Prostate gland (tissue), 2 donors: ENCODE results near the gene CACNG5. TPM values are rescaled to one million over a fixed set of nuclear protein-coding genes. Genes with fewer than 3 reads are reported as not detected.

Experiments used
- DNase-seq: peaks from one replicate; pipeline ENCODE4 v3.0.0-alpha.2; 2019; ENCODE audit warnings: low spot score
- H3K27ac ChIP-seq, 2 donors: fragments of 200-600 bp; sonication (generic); 2 replicates each; pipeline ENCODE4 v1.5.1; 2017 to 2019
- H3K27me3 ChIP-seq: fragments of 200-600 bp; sonication (generic); replicated peaks from 2 replicates; pipeline ENCODE4 v1.5.1; 2019; ENCODE audit not compliant: insufficient read depth
- H3K36me3 ChIP-seq, 2 donors: fragments of 200-600 bp; sonication (generic); 1 replicate in 1 of 2; 2 replicates in 1 of 2; pipeline versions ENCODE4 v1.5.1 to v1.8.1; 2017 to 2019
- H3K4me1 ChIP-seq: fragments of 200-600 bp; sonication (generic); replicated peaks from 2 replicates; pipeline ENCODE4 v1.5.1; 2019
- H3K4me3 ChIP-seq, 2 donors: fragments of 200-600 bp; sonication (generic); 2 replicates each; pipeline ENCODE4 v1.5.1; 2017 to 2019
- H3K9me3 ChIP-seq: fragments of 200-600 bp; sonication (generic); 2 replicates; pipeline ENCODE4 v1.5.1; 2017
- POLR2A ChIP-seq: fragments of 450-650 bp; IDR thresholded peaks from one replicate; pipeline ENCODE4 v1.6.1; 2016; ENCODE audit warnings: antibody characterized with exemption, mild to moderate bottlenecking
- POLR2AphosphoS5 ChIP-seq: sonication (generic); formaldehyde crosslinking; IDR thresholded peaks from one replicate; pipeline ENCODE4 v1.6.1; 2017; ENCODE audit warnings: antibody characterized with exemption
- WGBS: methylation state at CpG from one replicate; pipeline ENCODE4 v1.1.5; 2018; 5-methylcytosine and 5-hydroxymethylcytosine counted together
- intact Hi-C: fragments of 100-400 bp; cut with DNase I; formaldehyde crosslinking; loops from one replicate; pipeline ENCODE4 v1.14.2; 2022
- total RNA-seq, 2 donors: library from RNA; depleted of rRNA; stranded (reverse); fragments of >200 nt; gene quantifications; one replicate each; pipeline ENCODE4 v1.1.0, GENCODE V29; 2016
- TF ChIP-seq, protein P1 (sequence below), 4 experiments: fragments of 200-600 bp in 2 of 4; fragments of 450-650 bp in 2 of 4; sonication (generic) in 2 of 4; IDR thresholded peaks; 1 replicate in 3 of 4; 2 replicates in 1 of 4; pipeline ENCODE4 v1.5.1; 2016 to 2019; ENCODE audit warnings: antibody characterized with exemption in 4 of 4, mild to moderate bottlenecking in 2 of 4, moderate library complexity in 2 of 4

CACNG5 gene
- total RNA-seq, 2 donors from 2014 or later, result not detected

GRCh38 chr17:66835476-66835875 lies 559 bp downstream of the CACNG5 start:
- intact Hi-C loops, result no loop called here
- H3K27me3 ChIP-seq, result peaks cover 8% of the 10 kb centered on the region
- WGBS, result 37% methylated on average over 14 of the region's 16 CpGs
- no peak overlapping the region for H3K27ac ChIP-seq
- no peak overlapping the region for H3K4me3 ChIP-seq
- DNase-seq, result no peak
- H3K36me3 ChIP-seq, result no peaks in the 10 kb centered on the region
- no peaks in the 10 kb centered on the region for H3K4me1 ChIP-seq
- TF ChIP-seq POLR2AphosphoS5, result no peak
- TF ChIP-seq, protein P1, sequence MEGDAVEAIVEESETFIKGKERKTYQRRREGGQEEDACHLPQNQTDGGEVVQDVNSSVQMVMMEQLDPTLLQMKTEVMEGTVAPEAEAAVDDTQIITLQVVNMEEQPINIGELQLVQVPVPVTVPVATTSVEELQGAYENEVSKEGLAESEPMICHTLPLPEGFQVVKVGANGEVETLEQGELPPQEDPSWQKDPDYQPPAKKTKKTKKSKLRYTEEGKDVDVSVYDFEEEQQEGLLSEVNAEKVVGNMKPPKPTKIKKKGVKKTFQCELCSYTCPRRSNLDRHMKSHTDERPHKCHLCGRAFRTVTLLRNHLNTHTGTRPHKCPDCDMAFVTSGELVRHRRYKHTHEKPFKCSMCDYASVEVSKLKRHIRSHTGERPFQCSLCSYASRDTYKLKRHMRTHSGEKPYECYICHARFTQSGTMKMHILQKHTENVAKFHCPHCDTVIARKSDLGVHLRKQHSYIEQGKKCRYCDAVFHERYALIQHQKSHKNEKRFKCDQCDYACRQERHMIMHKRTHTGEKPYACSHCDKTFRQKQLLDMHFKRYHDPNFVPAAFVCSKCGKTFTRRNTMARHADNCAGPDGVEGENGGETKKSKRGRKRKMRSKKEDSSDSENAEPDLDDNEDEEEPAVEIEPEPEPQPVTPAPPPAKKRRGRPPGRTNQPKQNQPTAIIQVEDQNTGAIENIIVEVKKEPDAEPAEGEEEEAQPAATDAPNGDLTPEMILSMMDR (IDR thresholded peaks at IDR 0.05), result no peak
- TF ChIP-seq POLR2A, result no peak
- no peaks in the 10 kb centered on the region for H3K9me3 ChIP-seq

DNA sequence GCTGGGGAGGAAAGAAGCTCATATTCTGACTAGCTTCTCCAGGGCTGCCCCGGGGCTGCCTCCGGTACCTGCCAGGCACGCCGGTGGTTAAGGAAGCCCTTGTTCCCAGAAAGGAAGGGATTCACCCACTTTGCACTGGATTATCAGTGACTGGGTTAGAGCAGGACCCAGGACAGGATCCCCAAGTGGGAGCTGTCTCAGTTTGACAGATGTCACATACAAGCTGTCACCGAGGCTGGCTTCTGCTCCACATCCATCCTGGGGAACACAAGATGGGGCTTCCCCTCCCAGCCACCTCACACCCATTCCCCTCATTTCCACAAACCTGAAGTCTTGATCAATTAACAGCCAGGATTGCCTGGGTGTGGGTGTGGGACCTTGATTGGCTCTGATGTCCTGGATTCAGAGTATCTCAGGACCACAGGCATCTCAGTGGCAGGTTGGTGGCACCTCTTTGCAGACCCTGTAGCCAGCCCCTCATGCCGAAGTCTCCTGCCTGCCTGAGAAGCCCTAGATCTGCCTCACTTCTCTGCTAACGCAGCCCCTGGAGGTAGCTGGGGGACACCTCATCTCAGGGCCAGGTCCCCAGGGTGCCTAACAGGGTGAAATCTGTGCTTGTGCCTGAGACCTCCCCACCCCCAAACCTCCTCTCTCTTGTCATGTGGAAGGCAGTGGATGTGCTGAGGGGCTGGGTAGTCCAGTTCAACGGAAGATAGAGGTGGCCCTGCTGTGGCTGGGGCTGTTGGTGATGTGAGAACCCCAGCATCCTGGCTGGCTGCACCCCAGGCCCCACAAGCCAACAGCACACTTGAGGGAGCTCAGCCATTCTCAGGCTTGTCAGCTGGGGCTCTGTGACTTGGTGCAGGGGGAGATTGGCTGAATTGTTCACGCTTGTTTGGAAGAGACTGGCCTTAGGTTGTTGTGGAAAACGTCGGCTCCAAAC lies 1.4 kb downstream of the CACNG5 start:
- Histone ChIP-seq H3K9me3 (no peaks in the 10 kb centered on the region), H3K27ac (no peak overlapping the region), H3K4me3 (no peak overlapping the region), H3K27me3 (peaks cover 8% of the 10 kb centered on the region), H3K4me1 (no peaks in the 10 kb centered on the region), H3K36me3 (no peaks in the 10 kb centered on the region)
- intact Hi-C loops, result no loop called here
- WGBS, result 70% methylated on average over 10 of the region's 11 CpGs
- no peak for DNase-seq
- TF ChIP-seq POLR2A, result no peak
- TF ChIP-seq, protein P1 (IDR thresholded peaks at IDR 0.05), result no peak
- TF ChIP-seq POLR2AphosphoS5, result no peak

DNA sequence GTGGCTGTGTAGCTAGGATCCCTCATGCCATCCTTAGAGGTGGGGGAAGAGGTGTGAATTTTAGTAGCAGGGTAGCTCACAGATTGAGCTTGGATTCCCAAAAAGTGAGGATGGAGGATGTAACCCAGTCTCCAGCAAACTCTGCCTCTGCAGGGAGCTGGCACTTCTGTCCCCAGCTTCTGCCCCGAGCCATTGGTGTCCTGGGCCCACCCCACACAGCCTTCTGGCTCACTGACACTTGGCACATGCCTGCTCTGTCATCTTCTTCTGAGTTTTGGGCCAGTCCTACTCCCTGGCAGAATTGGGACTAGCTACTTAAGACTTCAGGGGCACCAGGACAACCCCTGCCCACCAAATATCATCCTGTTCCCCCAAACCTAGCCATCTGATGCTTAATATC lies 2.3 kb downstream of the CACNG5 start:
- H3K4me1 ChIP-seq, result no peaks in the 10 kb centered on the region
- TF ChIP-seq POLR2A, result no peak
- no peak for TF ChIP-seq POLR2AphosphoS5
- TF ChIP-seq, protein P1 (IDR thresholded peaks at IDR 0.05), result no peak
- no peak for DNase-seq
- peaks cover 8% of the 10 kb centered on the region for H3K27me3 ChIP-seq
- no peak overlapping the region for H3K4me3 ChIP-seq
- H3K9me3 ChIP-seq, result no peaks in the 10 kb centered on the region
- WGBS, result 88% methylated on average over 1 of the region's 1 CpG
- intact Hi-C loops, result no loop called here
- no peak overlapping the region for H3K27ac ChIP-seq
- H3K36me3 ChIP-seq, result no peaks in the 10 kb centered on the region

GRCh38 chr17:66837885-66838665 lies 3.2 kb downstream of the CACNG5 start:
- intact Hi-C loops, result no loop called here
- 77% methylated on average over 11 of the region's 11 CpGs for WGBS
- no peak for DNase-seq
- no peaks in the 10 kb centered on the region for H3K36me3 ChIP-seq
- TF ChIP-seq POLR2A, result no peak
- TF ChIP-seq POLR2AphosphoS5, result no peak
- TF ChIP-seq, protein P1 (IDR thresholded peaks at IDR 0.05), result no peak
- H3K4me1 ChIP-seq, result no peaks in the 10 kb centered on the region
- no peaks in the 10 kb centered on the region for H3K9me3 ChIP-seq
- H3K27me3 ChIP-seq, result peaks cover 8% of the 10 kb centered on the region
- no peak overlapping the region for H3K27ac ChIP-seq
- H3K4me3 ChIP-seq, result no peak overlapping the region
